ENCODE data around the gene BCAS4.

GRCh38 chr20:50776122-50776817, 18.6 kb upstream of the BCAS4 start:
- no peak for TF ChIP-seq EZH2 (IDR thresholded peaks at IDR 0.05; ENCODE audit: borderline replicate concordance, low read length)
- no peak for TF ChIP-seq CTCF (conservative IDR thresholded peaks at IDR 0.05 in 1 of 2, IDR thresholded peaks at IDR 0.05 in 1 of 2; ENCODE audit: extremely low read depth in 1 of 2, insufficient read depth in 1 of 2, low read depth in 1 of 2, low read length in 2 of 2)
